Activated naive CD4-positive, alpha-beta T cell treated with anti-CD3 and anti-CD28 coated beads, Interleukin-2, amount 50 U/mL, for 16 hours (primary cell): ENCODE measurements around the gene WFIKKN1.

ENCODE experiments used
- DNase-seq: peaks from one replicate; pipeline ENCODE4 v3.0.0-alpha.2; 2020

The WFIKKN1 gene

GRCh38 chr16:675884-676564, 45.2 kb downstream of the WFIKKN1 start:
- DNase-seq: no peak

- DNase-seq: no peak
Measured at GRCh38 chr16:676565-676902, 45.7 kb downstream of the WFIKKN1 start.

GRCh38 chr16:676913-677312, 46.1 kb downstream of the WFIKKN1 start:
- DNase-seq: no peak

- no peak for DNase-seq
Measured at GRCh38 chr16:677316-678190, 46.8 kb downstream of the WFIKKN1 start.

GRCh38 chr16:678209-678857, 47.5 kb downstream of the WFIKKN1 start:
- no peak for DNase-seq

GRCh38 chr16:678858-679813, 48.4 kb downstream of the WFIKKN1 start:
- DNase-seq: peak; percentile 59

- peak; percentile 89 for DNase-seq
Measured at GRCh38 chr16:679814-680624, 49.2 kb downstream of the WFIKKN1 start, which contains the start of gene STUB1. Gene STUB1 (plus strand): TSS chr16:680410. CDS start chr16:680526, 116 bp downstream.

- DNase-seq: no peak
Measured at GRCh38 chr16:680625-680945, 49.8 kb downstream of the WFIKKN1 start.

- no peak for DNase-seq
Measured at GRCh38 chr16:680967-681745, 50.4 kb downstream of the WFIKKN1 start.

- no peak for DNase-seq
Measured at GRCh38 chr16:681746-682427, 51.1 kb downstream of the WFIKKN1 start.

- no peak for DNase-seq
Measured at GRCh38 chr16:682493-683395, 52.0 kb downstream of the WFIKKN1 start.

- no peak for DNase-seq
Measured at GRCh38 chr16:683396-684070, 52.7 kb downstream of the WFIKKN1 start.
